GM18526 (cell line): ENCODE data around the gene QSER1.

Source experiments
- POLR2A ChIP-seq: IDR thresholded peaks from 3 replicates; pipeline ENCODE4 v1.6.1; 2011; ENCODE audit not compliant: insufficient read length; ENCODE audit errors: extremely low read depth

Gene QSER1

DNA sequence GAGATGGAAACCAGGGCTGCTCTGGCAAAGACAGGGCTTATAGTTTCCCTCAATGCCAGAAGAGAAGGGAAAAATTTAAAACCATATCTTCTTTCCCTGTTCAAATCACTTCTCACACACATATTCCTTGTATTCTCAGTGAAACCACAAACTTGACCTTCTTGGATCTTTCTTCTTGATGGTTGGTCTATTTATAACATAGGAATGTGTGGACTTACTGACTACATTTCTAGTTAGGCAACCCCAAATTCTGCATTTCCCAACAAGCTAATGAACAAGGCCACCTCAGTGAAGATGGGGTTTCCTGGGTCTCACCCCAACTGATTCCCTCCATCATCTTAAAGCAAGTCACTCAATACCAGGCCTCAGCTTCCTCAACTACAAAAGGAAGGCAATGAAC is 3.8 kb upstream of the QSER1 start:
- no peak for TF ChIP-seq POLR2A

DNA sequence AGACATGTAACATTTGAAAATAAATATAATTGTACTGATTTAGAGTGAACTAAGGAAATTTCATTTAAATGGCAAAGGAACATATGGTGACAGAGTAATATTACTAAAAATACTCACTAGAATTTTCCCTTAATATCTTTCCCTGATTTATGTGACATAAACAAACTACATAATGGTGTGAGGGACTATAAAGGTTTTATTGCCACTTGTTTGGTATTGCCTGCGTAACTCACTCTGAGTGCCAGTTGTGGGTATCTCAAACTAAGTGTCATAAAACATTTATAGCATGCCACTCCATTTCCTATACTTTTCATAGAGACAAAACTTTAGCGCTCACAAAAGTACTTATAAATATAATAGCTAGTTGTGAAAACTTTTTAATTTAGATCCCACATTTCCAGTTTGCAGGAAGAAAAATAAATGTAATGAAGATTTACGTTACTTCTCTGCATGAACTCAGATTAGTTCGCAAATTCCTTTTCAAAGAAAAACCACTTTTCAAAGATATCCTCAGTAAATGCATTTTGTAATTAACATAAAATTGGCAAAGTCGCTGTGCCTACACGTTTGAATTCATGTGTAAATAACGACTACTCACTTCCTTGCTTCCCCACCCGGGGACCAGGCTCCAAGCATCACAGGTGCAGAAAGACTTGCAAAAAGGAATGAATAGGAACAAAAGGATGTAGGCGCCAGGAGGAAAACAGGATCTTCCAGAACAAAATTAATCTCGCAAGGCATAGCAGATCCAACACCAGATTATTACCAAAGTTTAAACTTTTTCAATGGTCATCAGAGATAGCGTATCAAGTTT is 1.6 kb upstream of the QSER1 start:
- no peak for TF ChIP-seq POLR2A

DNA sequence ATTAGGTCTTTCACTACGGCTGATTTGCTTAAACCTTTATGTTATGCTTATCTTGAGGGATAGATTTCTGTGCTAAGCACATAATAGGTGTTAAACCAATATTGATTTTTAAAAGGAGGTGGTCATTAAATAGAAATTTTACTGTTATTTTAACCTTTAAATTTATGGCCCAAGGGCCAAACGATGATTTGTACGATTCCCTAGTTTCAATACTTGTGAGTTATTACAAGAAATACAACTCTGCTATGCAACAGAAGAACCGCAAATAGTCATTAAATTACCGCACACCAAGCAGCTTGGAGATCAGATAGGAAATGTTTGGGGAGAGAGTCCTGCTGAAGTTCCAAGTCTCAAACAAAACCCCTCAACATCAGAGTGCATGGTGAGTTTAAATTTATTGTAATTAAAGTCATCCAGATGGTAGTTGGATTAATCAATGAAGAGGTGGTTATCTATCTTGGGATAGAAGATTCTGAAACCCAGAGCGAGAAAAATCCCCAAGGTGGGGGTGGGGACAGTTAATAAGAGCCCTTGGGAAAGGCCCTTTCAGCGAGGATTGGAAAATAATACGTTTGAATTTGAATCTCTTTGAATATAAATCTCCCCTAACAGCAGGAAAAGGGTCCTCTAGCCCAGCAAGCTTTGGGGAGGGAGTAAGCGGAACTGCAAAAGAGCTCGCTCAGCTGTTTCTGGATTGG is 805 bp upstream of the QSER1 start:
- no peak for TF ChIP-seq POLR2A

DNA sequence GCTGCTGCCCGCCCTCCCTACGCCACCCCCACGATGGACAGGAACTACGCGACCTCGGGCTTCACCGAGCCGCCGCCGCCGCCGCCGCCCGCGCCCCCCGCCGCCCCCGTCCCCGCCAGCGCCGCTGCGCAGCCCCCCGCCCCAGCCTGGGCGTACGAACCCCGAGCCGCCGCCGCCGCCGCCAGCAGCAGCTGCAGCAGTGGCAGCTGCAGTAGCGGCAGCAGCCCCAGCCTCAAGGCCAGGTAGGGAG is 407 bp downstream of the QSER1 start:
- no peak for TF ChIP-seq POLR2A

DNA sequence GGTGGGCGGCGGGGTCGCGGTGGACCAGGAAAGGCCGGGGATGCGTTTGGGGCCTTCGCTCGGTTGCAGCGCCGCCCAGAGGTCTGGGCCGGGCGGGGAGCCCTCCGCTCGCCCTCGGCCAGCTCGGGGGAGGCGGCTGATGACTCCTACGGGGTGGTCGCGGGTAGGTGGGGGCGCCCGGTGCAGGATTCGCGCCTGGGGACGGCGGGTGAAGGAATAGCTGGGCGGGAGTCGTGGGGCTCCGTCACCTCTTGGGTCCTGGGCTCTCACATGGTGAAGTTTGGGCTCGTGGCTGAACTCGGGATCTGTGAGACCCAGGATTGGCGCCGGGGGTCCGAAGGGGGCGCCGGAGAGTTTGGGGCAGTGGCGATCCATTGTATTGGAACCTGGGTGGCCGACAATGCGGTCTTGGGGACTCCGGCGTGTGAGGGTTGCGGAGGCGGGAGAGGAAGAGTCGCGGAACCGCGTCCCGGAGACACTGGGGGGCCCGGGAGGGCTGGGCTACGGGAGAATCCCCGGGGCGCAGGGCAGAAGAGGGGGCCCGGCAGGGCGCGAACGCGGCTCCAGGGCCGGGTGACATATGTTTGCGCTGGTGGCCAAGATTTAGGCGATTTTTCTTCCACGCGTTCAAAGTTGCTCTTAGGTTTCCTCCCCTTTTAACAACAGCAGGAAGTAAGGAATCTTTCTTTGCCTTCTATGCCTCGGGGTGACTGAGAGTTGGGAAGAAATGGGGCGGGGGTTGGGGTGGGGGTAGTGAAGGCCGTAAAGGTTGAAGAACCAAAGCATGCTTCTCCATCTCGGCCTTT is 935 bp downstream of the QSER1 start:
- peak; percentile 33 for TF ChIP-seq POLR2A

DNA sequence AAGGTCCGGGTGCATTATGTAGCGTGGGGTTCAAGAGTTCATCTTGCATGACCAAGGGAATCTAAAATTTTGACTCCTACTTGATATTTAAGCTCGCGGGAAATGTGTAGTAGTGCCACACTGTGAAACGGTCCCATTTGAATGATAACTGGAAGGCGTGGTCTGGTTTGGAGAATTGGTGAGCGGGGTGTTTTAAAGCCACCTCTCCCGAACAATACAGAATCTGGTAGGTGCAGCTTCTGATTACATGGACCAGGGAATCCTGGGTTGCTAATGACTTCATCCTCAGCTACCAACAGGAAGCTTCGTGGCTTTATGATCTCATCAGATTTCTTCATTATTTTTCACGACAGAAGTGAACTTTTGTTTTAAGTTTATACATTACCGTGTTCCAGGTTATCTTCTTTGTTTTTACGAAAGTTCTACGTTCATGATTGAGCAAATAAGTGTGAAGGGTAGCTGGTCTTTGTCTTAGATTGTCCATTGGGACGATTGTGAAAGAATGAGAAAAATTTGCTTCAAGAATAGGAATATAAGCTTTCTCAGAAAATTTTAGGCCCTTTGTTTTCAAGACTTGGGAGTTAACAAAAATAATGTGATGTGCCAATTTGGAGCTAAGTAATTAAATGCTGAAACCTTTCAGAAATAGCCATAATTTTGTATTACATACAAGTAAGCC is 1.7 kb downstream of the QSER1 start:
- no peak for TF ChIP-seq POLR2A

DNA sequence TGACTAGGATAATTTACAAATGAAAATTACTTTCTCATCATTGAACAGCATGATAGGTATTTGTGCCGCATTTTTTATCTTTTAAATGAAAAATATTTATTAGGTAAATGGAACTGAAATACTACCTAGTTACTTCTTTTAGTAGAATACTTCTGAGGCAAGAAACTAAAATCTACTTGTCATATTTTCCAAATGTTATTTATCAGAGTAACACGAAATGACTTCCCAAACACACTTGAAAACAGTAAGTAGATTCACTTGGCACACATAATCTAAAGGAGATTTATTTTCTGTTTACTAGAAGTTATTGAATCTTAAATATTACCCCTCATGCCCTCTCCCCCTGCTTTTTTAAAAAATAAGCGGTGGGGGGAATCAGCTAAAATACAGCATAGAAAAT is 2.3 kb downstream of the QSER1 start:
- no peak for TF ChIP-seq POLR2A

DNA sequence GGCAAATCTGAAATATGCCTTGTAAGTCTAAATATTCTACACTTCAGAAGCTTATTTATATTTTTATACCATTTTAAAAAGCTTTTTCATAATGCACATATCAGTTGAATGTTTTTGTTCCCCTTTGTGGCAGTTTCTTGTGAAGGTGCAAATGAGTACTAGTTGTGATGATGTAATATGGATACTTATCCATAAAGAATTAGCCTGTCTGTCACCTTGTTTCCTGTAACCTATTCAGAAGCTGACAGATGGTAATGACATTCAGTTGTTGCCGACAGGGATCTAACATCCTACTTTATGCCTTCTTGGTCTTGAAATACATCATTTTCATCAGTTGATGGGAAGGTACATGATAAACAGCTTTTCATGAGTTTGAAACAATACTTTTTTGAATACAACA is 2.9 kb downstream of the QSER1 start:
- no peak for TF ChIP-seq POLR2A

DNA sequence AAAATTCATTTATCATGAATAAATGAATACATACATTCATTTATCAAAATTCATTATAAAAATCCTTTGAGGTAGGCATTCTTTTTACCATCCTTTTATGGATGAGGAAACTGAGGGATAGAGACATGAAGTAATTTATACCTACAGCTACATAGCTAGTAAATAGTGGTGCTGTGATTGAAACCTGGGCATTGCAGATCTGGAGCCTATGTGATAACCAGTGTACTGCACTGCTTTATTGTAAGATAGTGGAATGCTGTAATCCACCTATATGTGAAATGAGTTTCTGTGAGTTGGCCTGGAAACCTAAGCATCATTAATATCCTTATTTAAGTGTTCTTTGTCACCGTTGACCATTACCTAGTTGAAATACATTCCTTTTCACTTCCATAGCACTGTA is 4.5 kb downstream of the QSER1 start:
- no peak for TF ChIP-seq POLR2A

DNA sequence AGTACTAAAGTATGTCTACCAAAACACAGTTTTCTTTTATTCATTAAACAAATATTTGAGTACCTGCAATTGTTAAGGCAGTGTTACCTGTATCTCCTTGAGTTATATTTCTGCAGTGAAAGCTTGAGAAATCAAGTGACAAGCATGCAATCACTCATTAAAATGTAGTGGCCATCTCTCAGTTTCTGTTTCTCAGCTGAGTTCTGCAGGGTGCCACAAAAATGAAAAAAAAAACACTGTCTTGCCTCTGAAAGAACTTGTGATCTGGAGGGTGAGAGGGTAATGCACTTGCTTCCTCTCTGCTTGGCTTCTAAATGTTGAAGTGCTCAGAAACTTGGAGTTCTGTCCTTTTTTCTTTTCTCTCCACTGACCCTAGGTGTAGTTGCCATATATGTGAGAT is 6.8 kb downstream of the QSER1 start:
- no peak for TF ChIP-seq POLR2A

DNA sequence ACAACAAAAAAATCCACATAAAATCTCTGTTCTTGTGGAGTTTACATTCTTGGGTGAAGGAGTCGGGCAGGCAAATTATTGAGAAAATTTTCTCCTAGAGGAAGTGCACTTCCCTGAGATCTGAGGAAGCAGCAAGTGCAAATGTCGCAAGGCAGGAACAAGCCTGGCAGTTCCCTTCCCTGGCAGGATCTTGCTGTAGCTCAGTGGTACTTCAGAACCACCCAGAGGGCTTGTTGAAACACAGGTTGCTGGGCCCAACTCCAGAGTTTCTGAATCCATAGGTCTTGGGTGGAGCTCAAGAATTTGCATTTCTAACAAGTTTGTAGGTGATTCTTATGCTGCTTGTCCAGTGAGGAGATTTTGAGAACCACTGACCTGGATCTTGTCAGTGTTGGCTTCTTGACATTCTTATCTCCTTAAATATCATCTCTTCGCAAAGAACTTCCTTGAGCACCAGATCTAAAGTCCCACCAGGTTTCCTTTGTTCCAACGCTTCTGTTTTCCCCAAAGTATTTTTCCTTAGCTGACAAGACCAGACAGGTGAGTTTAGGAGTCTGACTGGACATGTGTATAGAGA is 9.6 kb downstream of the QSER1 start:
- no peak for TF ChIP-seq POLR2A

DNA sequence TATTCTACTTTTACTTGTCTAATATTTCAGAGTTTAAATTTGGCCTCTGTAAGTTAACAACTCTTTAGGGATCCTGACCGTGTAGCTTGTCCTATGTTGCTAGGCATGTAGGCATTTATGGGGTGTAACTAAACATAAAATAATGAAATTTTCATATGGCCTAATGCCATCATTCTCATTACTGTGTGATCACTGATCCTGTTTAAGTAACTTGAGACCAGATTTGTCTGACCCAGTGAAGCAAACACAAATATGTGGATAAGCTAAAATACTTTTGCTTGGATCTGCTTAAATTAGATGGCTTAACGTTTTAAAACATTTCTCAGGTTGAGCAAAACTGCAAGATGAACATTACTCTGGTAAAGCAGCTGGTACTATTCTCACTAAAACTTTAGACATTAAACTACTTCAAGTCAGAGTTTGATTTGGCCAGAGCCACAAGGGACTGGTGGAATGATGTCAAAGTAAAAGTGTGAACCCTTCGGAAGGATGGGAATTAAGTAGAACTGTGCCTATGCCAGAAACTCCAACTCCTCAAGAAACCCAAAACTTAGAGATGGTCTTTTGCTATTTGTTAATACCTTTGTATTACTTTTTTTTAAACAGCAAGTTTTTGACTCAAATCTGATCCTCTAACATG is 12.5 kb downstream of the QSER1 start:
- TF ChIP-seq POLR2A, result no peak

DNA sequence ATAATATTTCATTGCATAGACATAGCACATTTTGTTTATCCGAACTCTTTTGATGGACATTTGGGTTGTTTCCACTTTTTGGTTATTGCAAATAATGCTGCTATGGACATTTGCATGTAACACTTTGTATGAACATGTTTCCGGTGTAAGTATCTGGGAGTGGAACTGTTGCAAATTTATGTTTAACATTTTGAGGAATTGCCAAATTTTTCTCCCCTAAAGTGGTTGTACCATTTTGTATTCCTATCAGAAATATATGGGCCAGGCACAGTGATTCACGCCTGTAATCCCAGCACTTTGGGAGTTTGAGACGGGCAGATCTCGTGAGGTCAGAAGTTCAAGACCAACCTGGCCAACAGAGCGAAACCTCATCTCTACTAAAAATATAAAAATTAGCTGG is 16.0 kb downstream of the QSER1 start:
- no peak for TF ChIP-seq POLR2A

DNA sequence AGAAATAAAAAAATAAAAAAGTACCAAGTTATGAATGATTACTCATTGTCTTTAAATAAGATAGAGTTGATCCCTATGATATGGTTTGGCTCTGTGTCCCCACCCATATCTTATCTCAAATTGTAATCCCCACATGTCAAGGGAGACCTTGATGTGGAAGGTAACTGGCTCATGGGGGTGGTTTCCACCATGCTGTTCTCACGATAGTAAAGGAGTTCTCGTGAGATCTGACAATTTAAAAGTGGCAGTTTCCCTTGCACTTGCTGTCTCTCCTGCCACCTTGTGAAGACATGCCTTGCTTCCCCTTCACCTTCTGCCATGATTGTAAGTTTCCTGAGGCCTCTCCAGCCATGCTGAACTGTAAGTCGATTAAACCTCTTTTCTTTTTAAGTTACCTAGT is 18.8 kb downstream of the QSER1 start:
- TF ChIP-seq POLR2A, result no peak

DNA sequence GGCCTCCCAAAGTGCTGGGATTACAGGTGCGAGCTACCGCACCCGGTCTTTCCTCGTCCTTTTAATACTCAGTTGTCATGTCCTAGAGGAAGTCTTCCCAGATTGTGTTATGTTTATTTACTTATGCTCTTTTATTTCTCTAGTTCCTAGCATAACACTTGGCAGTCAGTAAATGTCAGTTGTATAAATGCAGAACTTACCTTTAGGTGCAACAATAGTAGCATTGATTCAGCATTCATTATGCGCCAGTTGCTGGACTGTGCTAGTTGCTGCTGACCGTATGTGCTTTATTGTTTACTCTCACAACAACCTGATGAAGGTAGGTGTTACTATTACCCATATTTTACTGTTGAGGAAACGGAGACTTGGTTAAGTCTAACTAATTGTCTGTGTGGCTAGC is 20.8 kb downstream of the QSER1 start:
- TF ChIP-seq POLR2A, result no peak

DNA sequence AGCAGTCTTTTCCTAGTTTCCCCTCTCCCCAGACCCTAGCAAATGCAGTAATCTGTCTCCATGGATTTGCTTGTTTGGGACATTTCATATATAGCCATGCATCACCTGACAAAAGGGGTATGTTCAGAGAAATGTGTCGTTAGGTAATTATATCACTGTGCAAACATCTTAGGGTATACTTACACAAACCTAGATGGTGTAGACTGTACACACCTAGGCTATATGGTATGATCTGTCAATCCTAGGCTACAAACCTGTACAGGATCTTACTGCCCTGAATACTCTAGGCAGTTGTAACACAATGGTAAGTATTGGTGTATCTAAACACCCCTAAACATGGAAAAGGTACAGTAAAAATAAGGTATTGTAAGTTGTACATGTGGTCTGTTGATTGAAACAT is 23.8 kb downstream of the QSER1 start:
- no peak for TF ChIP-seq POLR2A
